ENCODE measurements around the gene CACNA1F.

Gene CACNA1F

DNA sequence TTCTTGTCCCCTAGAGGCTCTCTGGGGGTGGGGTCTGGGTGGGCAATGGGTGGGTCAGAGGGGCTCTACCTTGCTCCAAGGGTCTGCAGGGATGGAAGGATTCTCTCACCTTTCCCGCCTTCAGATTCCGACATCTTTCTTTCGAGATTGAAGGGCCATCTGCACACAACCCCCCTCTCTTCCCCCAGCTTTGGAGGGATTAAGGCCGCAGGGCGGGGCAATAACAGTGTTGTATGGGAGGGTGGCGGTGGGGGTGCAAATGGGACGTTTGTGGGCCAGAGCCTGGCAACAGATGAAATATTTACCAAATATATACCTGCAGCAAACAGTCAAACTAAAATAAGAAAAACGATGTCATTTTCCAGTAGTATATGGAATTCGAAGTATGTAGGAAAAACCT, at the start of gene CACNA1F:
Gene CACNA1F (minus strand): TSS at position 165 of the 400 bp plus-strand sequence. CDS start 31 bp downstream, at position 134.
- H3K4me3 ChIP-seq (ENCODE audit: low read length), result no peak within 1 kb of the TSS
- TF ChIP-seq ZNF274 (IDR thresholded peaks at IDR 0.05; ENCODE audit: low read depth, low read length), result no peak

DNA sequence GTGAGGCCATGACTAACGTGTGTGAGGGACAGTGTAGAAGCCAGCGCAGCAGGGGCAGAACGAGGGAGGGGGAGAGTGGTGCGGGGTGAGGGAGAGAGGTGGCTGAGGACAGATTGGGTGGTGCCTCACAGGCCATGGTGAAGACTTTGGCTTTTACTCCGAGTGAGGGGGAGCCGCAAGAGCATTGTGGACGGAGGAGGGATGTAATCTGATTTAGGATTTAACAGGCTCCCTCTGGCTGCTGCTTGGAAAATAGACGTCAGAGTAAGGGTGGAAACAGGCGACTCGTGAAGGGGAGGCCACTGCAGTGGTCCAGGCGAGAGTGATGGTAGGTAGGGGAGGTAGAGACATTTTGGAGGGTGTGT, 49.5 kb upstream of the CACNA1F start:
- no peak for TF ChIP-seq ZNF274 (IDR thresholded peaks at IDR 0.05; ENCODE audit: low read depth, low read length)
- H3K4me3 ChIP-seq (ENCODE audit: low read length), result no peak overlapping the region

DNA sequence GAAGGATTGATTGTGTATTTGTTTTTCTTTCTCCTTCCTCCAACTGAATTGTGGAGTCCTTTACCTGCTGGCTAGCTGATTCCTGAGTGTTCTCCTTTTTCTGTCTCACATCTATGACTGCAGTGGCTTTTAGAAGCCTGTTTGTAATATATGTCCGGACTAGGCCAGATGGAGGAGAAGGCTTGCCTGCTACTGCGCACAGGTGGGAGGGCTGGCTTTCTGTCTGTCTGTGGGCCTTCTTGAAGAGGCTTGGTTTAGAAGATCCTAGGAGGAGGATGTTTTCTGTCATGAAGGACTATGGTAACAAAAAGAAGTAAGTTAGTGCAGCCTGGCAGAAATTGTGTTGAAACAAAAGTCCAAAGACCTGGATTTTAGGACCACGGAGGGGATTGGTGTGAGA, 44.9 kb upstream of the CACNA1F start:
- no peak overlapping the region for H3K4me3 ChIP-seq (ENCODE audit: low read length)
- no peak for TF ChIP-seq ZNF274 (IDR thresholded peaks at IDR 0.05; ENCODE audit: low read depth, low read length)

GRCh38 chrX:49277535-49277830, 44.3 kb upstream of the CACNA1F start:
- H3K4me3 ChIP-seq (ENCODE audit: low read length), result no peak overlapping the region
- TF ChIP-seq ZNF274 (IDR thresholded peaks at IDR 0.05; ENCODE audit: low read depth, low read length), result no peak

- no peak for TF ChIP-seq ZNF274 (IDR thresholded peaks at IDR 0.05; ENCODE audit: low read depth, low read length)
- H3K4me3 ChIP-seq (ENCODE audit: low read length), result no peak overlapping the region
These were observed 43.8 kb upstream of the CACNA1F start for GRCh38 chrX:49276671-49277534.

DNA sequence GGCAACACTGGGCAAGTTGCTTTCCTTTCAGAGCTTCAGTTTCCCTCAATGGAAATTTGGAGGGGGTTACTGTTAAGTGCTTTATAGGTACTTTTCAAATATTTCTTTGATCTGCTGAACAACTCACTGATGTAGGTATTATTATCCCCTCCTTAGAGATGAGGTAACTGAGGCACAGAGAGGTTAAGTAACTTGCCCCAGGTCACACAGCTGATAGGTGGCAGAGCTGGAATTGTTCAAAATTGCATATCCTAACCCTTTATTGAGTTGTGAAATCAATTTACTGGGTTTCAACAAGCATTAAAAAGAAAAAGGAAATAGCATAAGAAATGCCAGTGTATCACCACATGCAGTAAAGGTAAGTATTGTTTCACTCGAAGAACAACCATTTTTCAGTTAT, 43.1 kb upstream of the CACNA1F start:
- H3K4me3 ChIP-seq (ENCODE audit: low read length), result no peak overlapping the region
- no peak for TF ChIP-seq ZNF274 (IDR thresholded peaks at IDR 0.05; ENCODE audit: low read depth, low read length)

DNA sequence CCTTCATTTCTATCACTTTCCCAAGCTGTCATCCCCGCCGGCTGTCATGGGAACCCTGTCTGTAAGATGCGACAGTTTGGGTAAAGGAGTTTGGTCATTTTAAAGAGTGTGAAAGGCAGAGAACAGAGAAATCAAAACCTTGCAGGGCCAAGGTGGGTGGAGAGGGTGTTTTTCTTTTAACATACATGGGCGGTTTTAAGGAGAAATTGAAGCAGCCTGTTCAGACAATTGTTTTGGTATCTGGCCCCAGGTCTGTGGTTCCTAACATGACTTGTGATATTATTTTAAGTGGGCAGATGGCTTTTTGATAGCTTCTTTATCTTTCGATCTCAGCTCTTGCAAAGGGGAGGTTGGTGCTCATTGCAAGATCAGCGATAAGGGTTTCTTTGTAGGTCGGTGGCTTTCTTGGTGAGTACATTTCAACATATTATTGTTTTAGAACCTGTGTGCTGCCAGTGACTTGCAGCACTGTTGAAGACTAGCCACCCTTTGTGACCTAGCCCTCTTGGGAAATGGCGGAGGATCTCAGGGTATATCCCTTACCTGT, 40.1 kb upstream of the CACNA1F start:
- TF ChIP-seq ZNF274 (IDR thresholded peaks at IDR 0.05; ENCODE audit: low read depth, low read length), result no peak
- no peak overlapping the region for H3K4me3 ChIP-seq (ENCODE audit: low read length)

GRCh38 chrX:49272421-49272820, 39.3 kb upstream of the CACNA1F start:
- no peak overlapping the region for H3K4me3 ChIP-seq (ENCODE audit: low read length)
- TF ChIP-seq ZNF274 (IDR thresholded peaks at IDR 0.05; ENCODE audit: low read depth, low read length), result no peak

DNA sequence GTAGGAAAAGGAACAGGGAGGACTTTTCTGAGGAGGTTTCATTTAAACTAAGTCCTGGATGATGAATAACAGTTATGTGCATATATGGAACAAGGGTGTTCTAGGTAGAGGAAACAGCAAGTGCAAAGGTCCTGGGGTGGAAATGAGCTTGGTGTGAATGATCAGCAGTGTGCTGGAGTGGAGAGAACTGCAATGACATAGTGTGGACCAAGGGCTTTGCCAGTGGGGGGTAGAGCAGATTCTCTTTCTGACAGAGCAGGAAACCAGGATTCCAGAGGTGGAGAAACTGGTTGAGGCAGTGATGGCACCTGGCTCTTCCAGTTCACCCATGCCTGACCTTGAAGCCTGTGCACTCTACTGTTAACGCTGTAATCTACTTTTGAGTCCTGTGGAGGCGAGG, 38.2 kb upstream of the CACNA1F start:
- no peak for TF ChIP-seq ZNF274 (IDR thresholded peaks at IDR 0.05; ENCODE audit: low read depth, low read length)
- H3K4me3 ChIP-seq (ENCODE audit: low read length), result peak overlapping the region; percentile 75; the same call in 1 of the 2 replicates

GRCh38 chrX:49270249-49270921, 37.2 kb upstream of the CACNA1F start:
- no peak for TF ChIP-seq ZNF274 (IDR thresholded peaks at IDR 0.05; ENCODE audit: low read depth, low read length)
- H3K4me3 ChIP-seq (ENCODE audit: low read length), result peak overlapping the region; percentile 75; the same call in 1 of the 2 replicates

DNA sequence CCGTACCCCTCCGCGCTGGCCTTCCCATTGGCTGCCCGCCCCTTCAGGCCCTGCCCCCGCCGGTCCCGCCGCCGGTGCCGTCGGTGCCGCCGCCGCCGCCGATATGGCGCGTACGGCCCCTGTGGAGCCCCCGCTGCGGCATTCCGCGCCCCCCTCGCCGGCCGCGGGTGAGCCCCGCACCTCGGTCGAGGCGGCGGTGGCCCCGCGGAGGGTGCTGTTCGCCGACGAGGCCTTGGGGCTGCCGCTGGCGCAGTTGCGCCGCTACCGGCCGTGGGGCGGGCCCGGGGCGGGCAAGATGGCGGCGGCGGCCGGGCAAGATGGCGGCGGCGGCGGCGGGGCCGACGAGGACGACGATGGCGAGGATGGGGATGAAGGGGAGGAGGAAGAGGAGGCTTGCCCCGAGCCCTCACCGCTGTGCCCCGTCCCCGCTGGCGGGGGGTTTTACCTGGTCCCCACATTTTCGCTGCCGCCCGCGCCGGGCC, 36.7 kb upstream of the CACNA1F start, which contains the start of gene PPP1R3F:
Gene PPP1R3F (plus strand): TSS at position 27 of the 482 bp plus-strand sequence. CDS start 77 bp downstream, at position 104.
- no peak for TF ChIP-seq ZNF274 (IDR thresholded peaks at IDR 0.05; ENCODE audit: low read depth, low read length)
- peak within 1 kb of the TSS; percentile 75 for H3K4me3 ChIP-seq (ENCODE audit: low read length)

DNA sequence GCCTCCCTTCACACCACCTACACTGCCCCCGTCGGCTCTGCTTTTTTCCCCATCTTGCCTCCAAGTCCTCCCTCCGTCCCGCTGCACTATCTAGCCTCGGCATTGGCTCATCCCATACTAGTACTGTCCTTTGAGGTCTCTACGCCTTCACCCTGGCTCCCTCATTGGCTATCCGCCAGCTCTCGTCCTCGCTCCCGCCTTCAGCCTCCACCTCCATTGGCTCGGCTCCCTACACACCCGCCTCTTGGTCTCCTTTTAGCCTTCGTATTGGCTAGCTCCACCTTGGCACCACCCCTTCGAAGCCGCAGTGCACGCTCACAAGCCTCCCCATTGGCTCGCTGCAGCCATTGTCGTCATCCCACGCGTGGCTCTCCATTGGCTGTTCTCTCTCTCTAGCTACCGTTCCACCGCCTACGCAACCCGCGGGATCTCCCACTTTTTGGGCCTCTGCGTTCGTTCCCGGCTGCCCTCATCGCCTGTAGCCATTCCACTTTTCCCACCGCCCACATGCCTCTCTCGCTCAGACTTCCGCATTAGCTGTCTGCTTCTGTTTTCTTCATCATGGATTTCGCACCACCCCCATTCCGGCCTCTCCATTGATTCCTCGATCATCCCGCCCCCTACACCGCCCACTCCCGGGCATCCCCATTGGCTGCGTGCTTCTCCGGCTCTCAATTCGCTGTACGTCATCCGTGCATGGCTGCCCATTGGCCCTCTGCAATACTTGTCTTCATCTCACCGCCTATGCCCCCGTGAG, 36.0 kb upstream of the CACNA1F start:
- peak overlapping the region; percentile 67; the same call in 1 of the 2 replicates for H3K4me3 ChIP-seq (ENCODE audit: low read length)
- TF ChIP-seq ZNF274 (IDR thresholded peaks at IDR 0.05; ENCODE audit: low read depth, low read length), result no peak

DNA sequence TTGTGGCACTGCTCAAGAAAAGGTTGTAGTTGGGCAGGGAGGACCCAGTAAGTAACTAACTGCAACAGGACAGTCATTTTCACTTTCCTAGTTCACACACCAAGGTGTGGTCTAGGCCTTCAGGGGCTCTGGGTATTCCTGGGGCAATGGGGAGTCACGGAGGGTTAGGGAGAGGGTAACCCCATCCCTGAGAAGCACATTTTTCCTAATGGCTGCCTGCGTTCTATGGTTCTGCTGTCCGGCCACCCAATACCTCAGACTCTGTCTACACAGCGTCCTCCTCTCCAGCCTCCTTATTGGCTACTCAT, 35.5 kb upstream of the CACNA1F start:
- no peak for TF ChIP-seq ZNF274 (IDR thresholded peaks at IDR 0.05; ENCODE audit: low read depth, low read length)
- H3K4me3 ChIP-seq (ENCODE audit: low read length), result peak overlapping the region; percentile 67

Measured in GM08714 (cell line).